ENCODE measurements around the gene CHRNA4. TPM values are rescaled to one million over a fixed set of nuclear protein-coding genes. Genes with fewer than 3 reads are reported as not detected.

CHRNA4 gene
- total RNA-seq, 1 experiment from 2014 or later, result 2.4 TPM

DNA sequence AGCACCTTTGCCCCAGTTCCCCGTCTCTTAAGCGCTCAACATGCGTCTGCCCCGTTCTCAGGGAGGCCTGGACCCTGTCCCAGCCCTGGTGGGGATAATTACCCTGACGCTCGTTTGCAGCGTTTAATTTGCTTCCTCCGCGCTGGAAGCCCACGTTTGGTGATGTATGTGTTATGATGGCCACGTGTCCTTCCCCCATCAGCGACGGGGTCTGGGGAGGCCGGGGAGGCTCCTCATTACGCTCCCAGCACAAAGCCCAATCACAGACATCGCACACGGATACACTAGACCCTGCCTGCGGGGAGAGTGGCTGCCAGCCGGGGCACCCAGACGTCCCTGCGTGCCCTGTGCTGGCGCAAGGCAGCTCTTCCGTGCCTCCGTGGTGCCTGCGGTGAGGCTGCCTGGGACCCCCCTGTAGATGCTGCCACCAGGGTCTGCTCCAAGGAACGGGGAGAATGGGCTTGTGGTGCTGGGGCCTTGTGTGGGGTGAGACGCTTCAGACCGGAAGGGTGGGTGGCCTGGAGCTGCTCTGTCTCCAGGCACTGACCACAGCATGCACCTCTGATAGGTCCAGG is 10.2 kb upstream of the CHRNA4 start:
- CTCF ChIA-PET, result no interaction called here
- TF ChIP-seq TCF7L2 (IDR thresholded peaks at IDR 0.05; ENCODE audit: low read depth, low read length) (no peak), POLR2AphosphoS5 (IDR thresholded peaks at IDR 0.05; ENCODE audit: low read depth, low read length) (no peak), SIN3A (IDR thresholded peaks at IDR 0.05; ENCODE audit: borderline replicate concordance, insufficient read depth, low read depth, low read length) (no peak)
- TF ChIP-seq, protein P1, sequence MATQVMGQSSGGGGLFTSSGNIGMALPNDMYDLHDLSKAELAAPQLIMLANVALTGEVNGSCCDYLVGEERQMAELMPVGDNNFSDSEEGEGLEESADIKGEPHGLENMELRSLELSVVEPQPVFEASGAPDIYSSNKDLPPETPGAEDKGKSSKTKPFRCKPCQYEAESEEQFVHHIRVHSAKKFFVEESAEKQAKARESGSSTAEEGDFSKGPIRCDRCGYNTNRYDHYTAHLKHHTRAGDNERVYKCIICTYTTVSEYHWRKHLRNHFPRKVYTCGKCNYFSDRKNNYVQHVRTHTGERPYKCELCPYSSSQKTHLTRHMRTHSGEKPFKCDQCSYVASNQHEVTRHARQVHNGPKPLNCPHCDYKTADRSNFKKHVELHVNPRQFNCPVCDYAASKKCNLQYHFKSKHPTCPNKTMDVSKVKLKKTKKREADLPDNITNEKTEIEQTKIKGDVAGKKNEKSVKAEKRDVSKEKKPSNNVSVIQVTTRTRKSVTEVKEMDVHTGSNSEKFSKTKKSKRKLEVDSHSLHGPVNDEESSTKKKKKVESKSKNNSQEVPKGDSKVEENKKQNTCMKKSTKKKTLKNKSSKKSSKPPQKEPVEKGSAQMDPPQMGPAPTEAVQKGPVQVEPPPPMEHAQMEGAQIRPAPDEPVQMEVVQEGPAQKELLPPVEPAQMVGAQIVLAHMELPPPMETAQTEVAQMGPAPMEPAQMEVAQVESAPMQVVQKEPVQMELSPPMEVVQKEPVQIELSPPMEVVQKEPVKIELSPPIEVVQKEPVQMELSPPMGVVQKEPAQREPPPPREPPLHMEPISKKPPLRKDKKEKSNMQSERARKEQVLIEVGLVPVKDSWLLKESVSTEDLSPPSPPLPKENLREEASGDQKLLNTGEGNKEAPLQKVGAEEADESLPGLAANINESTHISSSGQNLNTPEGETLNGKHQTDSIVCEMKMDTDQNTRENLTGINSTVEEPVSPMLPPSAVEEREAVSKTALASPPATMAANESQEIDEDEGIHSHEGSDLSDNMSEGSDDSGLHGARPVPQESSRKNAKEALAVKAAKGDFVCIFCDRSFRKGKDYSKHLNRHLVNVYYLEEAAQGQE (IDR thresholded peaks at IDR 0.05; ENCODE audit: insufficient read depth in 1 of 2, low read depth in 2 of 2, low read length in 1 of 2), result no peak
- TF ChIP-seq, protein P2, sequence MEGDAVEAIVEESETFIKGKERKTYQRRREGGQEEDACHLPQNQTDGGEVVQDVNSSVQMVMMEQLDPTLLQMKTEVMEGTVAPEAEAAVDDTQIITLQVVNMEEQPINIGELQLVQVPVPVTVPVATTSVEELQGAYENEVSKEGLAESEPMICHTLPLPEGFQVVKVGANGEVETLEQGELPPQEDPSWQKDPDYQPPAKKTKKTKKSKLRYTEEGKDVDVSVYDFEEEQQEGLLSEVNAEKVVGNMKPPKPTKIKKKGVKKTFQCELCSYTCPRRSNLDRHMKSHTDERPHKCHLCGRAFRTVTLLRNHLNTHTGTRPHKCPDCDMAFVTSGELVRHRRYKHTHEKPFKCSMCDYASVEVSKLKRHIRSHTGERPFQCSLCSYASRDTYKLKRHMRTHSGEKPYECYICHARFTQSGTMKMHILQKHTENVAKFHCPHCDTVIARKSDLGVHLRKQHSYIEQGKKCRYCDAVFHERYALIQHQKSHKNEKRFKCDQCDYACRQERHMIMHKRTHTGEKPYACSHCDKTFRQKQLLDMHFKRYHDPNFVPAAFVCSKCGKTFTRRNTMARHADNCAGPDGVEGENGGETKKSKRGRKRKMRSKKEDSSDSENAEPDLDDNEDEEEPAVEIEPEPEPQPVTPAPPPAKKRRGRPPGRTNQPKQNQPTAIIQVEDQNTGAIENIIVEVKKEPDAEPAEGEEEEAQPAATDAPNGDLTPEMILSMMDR (IDR thresholded peaks at IDR 0.05), result no peak
- no TSS peak for BruUV-seq (replicated peaks)
- in situ Hi-C loops (cut with HindIII; ENCODE audit: low pct_unique_long_range_greater_than_20kb, low sequenced_read_pairs) (no loop called here), intact Hi-C loops (cut with micrococcal nuclease; ENCODE audit: unreplicated experiment) (no loop called here)
- Histone ChIP-seq H3K27ac (ENCODE audit: low read length) (no peak overlapping the region), H3K36me3 (ENCODE audit: control insufficient read depth, insufficient read depth, low read length) (no peaks in the 10 kb centered on the region), H3K27me3 (ENCODE audit: control insufficient read depth, insufficient read depth, low read length) (no peaks in the 10 kb centered on the region), H3K4me1 (ENCODE audit: control insufficient read depth, insufficient read depth, low read length) (no peaks in the 10 kb centered on the region), H3K9me3 (ENCODE audit: control insufficient read depth, insufficient read depth, low read depth, low read length) (no peaks in the 10 kb centered on the region), H3K4me3 (ENCODE audit: low read depth in 2 of 2, low read length in 2 of 2) (no peak overlapping the region)
- DNase-seq (ENCODE audit: low read depth, low spot score) (no peak), ATAC-seq (no peak)
- POLR2A ChIA-PET, result no interaction called here

DNA sequence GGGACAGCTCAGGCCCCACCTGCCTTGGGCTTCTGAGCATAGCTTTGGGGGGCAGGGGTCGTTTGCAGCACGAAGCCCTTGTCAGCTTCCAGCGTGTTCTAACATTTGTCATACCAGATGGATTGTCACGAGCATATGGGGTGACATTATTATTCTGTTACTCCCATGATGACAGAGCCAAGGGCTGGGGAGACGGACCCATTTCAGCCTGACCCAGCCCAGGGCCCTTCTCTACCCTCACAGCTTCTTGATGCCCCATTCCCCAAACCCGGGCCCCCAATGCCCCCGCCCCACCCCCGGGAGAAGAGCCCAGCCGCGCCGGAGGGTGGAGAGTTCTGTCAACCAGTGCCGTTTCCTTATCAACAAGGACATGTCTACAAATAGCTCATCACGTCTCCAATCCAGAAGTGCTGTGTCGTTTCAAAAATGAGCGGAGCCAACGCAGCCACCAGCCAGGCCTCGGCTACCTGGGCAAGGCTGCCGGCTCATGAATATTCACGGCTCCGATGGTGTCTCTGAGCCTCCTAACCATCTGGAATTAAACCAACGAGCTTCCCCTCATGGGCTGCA is 9.6 kb upstream of the CHRNA4 start:
- TF ChIP-seq TCF7L2 (IDR thresholded peaks at IDR 0.05; ENCODE audit: low read depth, low read length), result no peak
- TF ChIP-seq POLR2AphosphoS5 (IDR thresholded peaks at IDR 0.05; ENCODE audit: low read depth, low read length), result no peak
- H3K4me1 ChIP-seq (ENCODE audit: control insufficient read depth, insufficient read depth, low read length), result no peaks in the 10 kb centered on the region
- intact Hi-C loops (cut with micrococcal nuclease; ENCODE audit: unreplicated experiment), result no loop called here
- no peak overlapping the region for H3K27ac ChIP-seq (ENCODE audit: low read length)
- no peaks in the 10 kb centered on the region for H3K9me3 ChIP-seq (ENCODE audit: control insufficient read depth, insufficient read depth, low read depth, low read length)
- ATAC-seq (no peak), DNase-seq (ENCODE audit: low read depth, low spot score) (no peak)
- no TSS peak for BruUV-seq (replicated peaks)
- in situ Hi-C loops (cut with HindIII; ENCODE audit: low pct_unique_long_range_greater_than_20kb, low sequenced_read_pairs), result no loop called here
- CTCF ChIA-PET, result interaction anchor here (0.9 kb wide), 2 partner anchors 10 to 62 kb away, joined by 3 read pairs; no protein-coding TSS in a partner anchor
- no peaks in the 10 kb centered on the region for H3K27me3 ChIP-seq (ENCODE audit: control insufficient read depth, insufficient read depth, low read length)
- no peaks in the 10 kb centered on the region for H3K36me3 ChIP-seq (ENCODE audit: control insufficient read depth, insufficient read depth, low read length)
- no peak overlapping the region for H3K4me3 ChIP-seq (ENCODE audit: low read depth in 2 of 2, low read length in 2 of 2)
- POLR2A ChIA-PET, result no interaction called here
